ENCODE data around the gene ITGB2.

The ITGB2 gene

GRCh38 chr21:44904141-44904923 is 16.4 kb downstream of the ITGB2 start:
- no peak overlapping the region for H3K4me3 ChIP-seq (ENCODE audit: low read depth, low read length)
- in situ Hi-C loops (cut with HindIII; ENCODE audit: low sequenced_read_pairs), result no loop called here
- TF ChIP-seq, protein P1, sequence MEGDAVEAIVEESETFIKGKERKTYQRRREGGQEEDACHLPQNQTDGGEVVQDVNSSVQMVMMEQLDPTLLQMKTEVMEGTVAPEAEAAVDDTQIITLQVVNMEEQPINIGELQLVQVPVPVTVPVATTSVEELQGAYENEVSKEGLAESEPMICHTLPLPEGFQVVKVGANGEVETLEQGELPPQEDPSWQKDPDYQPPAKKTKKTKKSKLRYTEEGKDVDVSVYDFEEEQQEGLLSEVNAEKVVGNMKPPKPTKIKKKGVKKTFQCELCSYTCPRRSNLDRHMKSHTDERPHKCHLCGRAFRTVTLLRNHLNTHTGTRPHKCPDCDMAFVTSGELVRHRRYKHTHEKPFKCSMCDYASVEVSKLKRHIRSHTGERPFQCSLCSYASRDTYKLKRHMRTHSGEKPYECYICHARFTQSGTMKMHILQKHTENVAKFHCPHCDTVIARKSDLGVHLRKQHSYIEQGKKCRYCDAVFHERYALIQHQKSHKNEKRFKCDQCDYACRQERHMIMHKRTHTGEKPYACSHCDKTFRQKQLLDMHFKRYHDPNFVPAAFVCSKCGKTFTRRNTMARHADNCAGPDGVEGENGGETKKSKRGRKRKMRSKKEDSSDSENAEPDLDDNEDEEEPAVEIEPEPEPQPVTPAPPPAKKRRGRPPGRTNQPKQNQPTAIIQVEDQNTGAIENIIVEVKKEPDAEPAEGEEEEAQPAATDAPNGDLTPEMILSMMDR (IDR thresholded peaks at IDR 0.05; ENCODE audit: low read depth, low read length), result no peak
- DNase-seq (ENCODE audit: low read depth, low spot score), result no peak

GRCh38 chr21:44903689-44904088 is 17.0 kb downstream of the ITGB2 start:
- TF ChIP-seq, protein P1 (IDR thresholded peaks at IDR 0.05; ENCODE audit: low read depth, low read length), result no peak
- no peak for DNase-seq (ENCODE audit: low read depth, low spot score)
- in situ Hi-C loops (cut with HindIII; ENCODE audit: low sequenced_read_pairs), result no loop called here
- H3K4me3 ChIP-seq (ENCODE audit: low read depth, low read length), result no peak overlapping the region

- TF ChIP-seq, protein P1 (IDR thresholded peaks at IDR 0.05; ENCODE audit: low read depth, low read length), result no peak
- no peak for DNase-seq (ENCODE audit: low read depth, low spot score)
- H3K4me3 ChIP-seq (ENCODE audit: low read depth, low read length), result no peak overlapping the region
- in situ Hi-C loops (cut with HindIII; ENCODE audit: low sequenced_read_pairs), result no loop called here
Measured at GRCh38 chr21:44903050-44903685, 17.5 kb downstream of the ITGB2 start.

- H3K4me3 ChIP-seq (ENCODE audit: low read depth, low read length), result no peak overlapping the region
- no peak for DNase-seq (ENCODE audit: low read depth, low spot score)
- in situ Hi-C loops (cut with HindIII; ENCODE audit: low sequenced_read_pairs), result no loop called here
- TF ChIP-seq, protein P1 (IDR thresholded peaks at IDR 0.05; ENCODE audit: low read depth, low read length), result no peak
Measured at GRCh38 chr21:44902268-44903049, 18.2 kb downstream of the ITGB2 start.

DNA sequence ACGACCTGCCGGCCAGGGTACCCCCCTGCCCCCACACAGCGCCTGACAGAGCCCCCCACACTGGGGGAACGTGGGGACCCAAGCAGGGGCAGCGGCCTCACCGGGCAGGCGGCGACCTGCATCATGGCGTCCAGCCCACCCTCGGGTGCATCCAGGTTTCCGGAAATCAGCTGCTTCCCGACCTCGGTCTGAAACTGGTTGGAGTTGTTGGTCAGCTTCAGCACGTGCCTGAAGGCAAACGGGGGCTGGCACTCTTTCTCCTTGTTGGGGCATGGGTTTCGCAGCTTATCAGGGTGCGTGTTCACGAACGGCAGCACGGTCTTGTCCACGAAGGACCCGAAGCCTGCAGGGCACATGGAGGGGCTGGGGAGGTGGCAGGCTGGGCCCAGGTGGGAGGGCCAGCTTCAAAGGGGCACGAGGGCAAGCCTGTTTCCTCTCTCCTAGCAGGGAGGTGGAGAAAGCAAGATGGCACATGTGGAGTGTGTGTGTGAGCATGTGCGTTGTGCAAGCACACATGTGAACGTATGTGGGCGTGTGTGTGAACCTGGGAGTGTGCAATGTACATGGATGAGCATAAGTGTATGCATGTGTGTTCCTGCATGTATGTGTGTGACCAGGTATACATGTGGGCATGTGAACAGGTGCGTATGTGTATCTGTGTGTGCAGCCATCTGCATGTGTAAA is 19.2 kb downstream of the ITGB2 start:
- H3K4me3 ChIP-seq (ENCODE audit: low read depth, low read length), result no peak overlapping the region
- in situ Hi-C loops (cut with HindIII; ENCODE audit: low sequenced_read_pairs), result no loop called here
- TF ChIP-seq, protein P1 (IDR thresholded peaks at IDR 0.05; ENCODE audit: low read depth, low read length), result no peak
- no peak for DNase-seq (ENCODE audit: low read depth, low spot score)
